Gastrocnemius medialis (tissue), 4 donors: ENCODE results near the gene SLC25A48.

ENCODE experiments used
- CTCF ChIP-seq, 5 experiments: fragments of 450-650 bp in 3 of 5; fragments of 200-600 bp in 2 of 5; sonication (generic) in 2 of 5; IDR thresholded peaks in 4 of 5; conservative IDR thresholded peaks in 1 of 5; 1 replicate in 4 of 5; 2 replicates in 1 of 5; pipeline ENCODE4 v1.5.1; 2016 to 2019; ENCODE audit warnings: antibody characterized with exemption in 5 of 5, mild to moderate bottlenecking in 3 of 5, moderate library complexity in 3 of 5
- POLR2A ChIP-seq, 2 donors: fragments of 450-650 bp; IDR thresholded peaks; one replicate each; pipeline ENCODE4 v1.6.1; 2017; ENCODE audit warnings: antibody characterized with exemption in 2 of 2, mild to moderate bottlenecking in 2 of 2, moderate library complexity in 2 of 2

- no peak for TF ChIP-seq CTCF (IDR thresholded peaks at IDR 0.05 in 4 of 5, conservative IDR thresholded peaks at IDR 0.05 in 1 of 5)
- TF ChIP-seq POLR2A (IDR thresholded peaks at IDR 0.05) = no peak
Measured at GRCh38 chr5:135821802-135822201, 12.7 kb upstream of the SLC25A48 start.
